ENCODE data around the gene TEX44. TPM values are rescaled to one million over a fixed set of nuclear protein-coding genes. Genes with fewer than 3 reads are reported as not detected.

The TEX44 gene
- total RNA-seq, 1 experiment from 2014 or later = not detected

- Histone ChIP-seq H3K4me2 (ENCODE audit: low read length) (no peak overlapping the region), H3K9ac (ENCODE audit: low read length) (no peak overlapping the region), H3K27ac (ENCODE audit: low read depth, low read length) (no peak overlapping the region), H3K36me3 (ENCODE audit: control insufficient read depth in 1 of 2, insufficient read depth in 2 of 2, low read length in 2 of 2) (no peaks in the 10 kb centered on the region), H3K4me3 (replicated peaks in 1 of 2; ENCODE audit: low read depth in 1 of 2, low read length in 2 of 2) (no peak overlapping the region), H4K20me1 (ENCODE audit: insufficient read depth) (no peaks in the 10 kb centered on the region), H3K79me2 (ENCODE audit: insufficient read depth, low read length) (no peaks in the 10 kb centered on the region), H3K4me1 (ENCODE audit: control insufficient read depth in 1 of 2, insufficient read depth in 2 of 2, low read length in 2 of 2) (no peaks in the 10 kb centered on the region), H2AFZ (ENCODE audit: low read depth, low read length, poor library complexity, severe bottlenecking) (no peak overlapping the region), H3K27me3 (ENCODE audit: insufficient read depth, low read length) (no peaks in the 10 kb centered on the region), H3K9me3 (ENCODE audit: control insufficient read depth in 1 of 2, insufficient read depth in 1 of 2, low read depth in 1 of 2, low read length in 2 of 2) (no peaks in the 10 kb centered on the region), H3K9me2 (ENCODE audit: insufficient read depth) (no peaks in the 10 kb centered on the region)
- BruUV-seq (replicated peaks) = no TSS peak
- DNase-seq (ENCODE audit: low read depth, low spot score) (no peak), ATAC-seq (no peak)
- CTCF ChIA-PET = interaction anchor here (2.1 kb wide), 1 partner anchor 74 kb away, joined by 6 read pairs; no protein-coding TSS in a partner anchor
- TF ChIP-seq EZH2 (IDR thresholded peaks at IDR 0.05) (no peak), JUND (IDR thresholded peaks at IDR 0.05) (no peak), CEBPB (IDR thresholded peaks at IDR 0.05; ENCODE audit: low read depth) (no peak), SIN3A (IDR thresholded peaks at IDR 0.05; ENCODE audit: low read depth) (no peak), EZH2phosphoT487 (IDR thresholded peaks at IDR 0.05; ENCODE audit: borderline replicate concordance) (no peak), POLR2AphosphoS5 (IDR thresholded peaks at IDR 0.05; ENCODE audit: low read depth, low read length) (no peak), ZBTB33 (IDR thresholded peaks at IDR 0.05; ENCODE audit: extremely low read depth, insufficient replicate concordance, low read length) (no peak)
- RAD21 ChIA-PET (ENCODE audit: low non-redundant PET in 1 of 2, low total read pairs in 2 of 2, uncharacterized antibody in 2 of 2, unreplicated experiment in 2 of 2) = no interaction called here
- POLR2A ChIA-PET = no interaction called here
- intact Hi-C loops (cut with micrococcal nuclease) = loop anchor here (5.0 kb wide), 1 partner anchor 330 kb away; no protein-coding TSS in a partner anchor
Measured at GRCh38 chr2:231556981-231557380, 35.7 kb upstream of the TEX44 start.
